PC-9 (cell line): Measurements from ENCODE around the gene EXOC4. TPM values are rescaled to one million over a fixed set of nuclear protein-coding genes. Genes with fewer than 3 reads are reported as not detected.

Source experiments
- BruUV-seq: library from RNA; stranded (reverse); fragments of 400-500 nt; replicated peaks from 2 replicates; lab custom pipeline; 2021; lab: Mats Ljungman, UMichigan
- CTCF ChIA-PET: fragments of 300-600 bp; sonication (Branson Sonifier 250); formaldehyde crosslinking; loops from one replicate; lab custom pipeline; 2022; ENCODE audit warnings: antibody characterized with exemption; lab: Charles Lee
- POLR2A ChIA-PET: fragments of 300-600 bp; sonication (Branson Sonifier 250); formaldehyde crosslinking; loops from one replicate; lab custom pipeline; 2022; ENCODE audit warnings: antibody characterized with exemption; ENCODE audit not compliant: unreplicated experiment; lab: Charles Lee
- DNase-seq, 2 experiments: peaks; one replicate each; pipeline versions ENCODE4 v3.0.0 to v3.0.0-alpha.2; 2015 to 2022; ENCODE audit warnings: mixed read lengths in 1 of 2
- H2AFZ ChIP-seq: fragments of 200-600 bp; sonication (generic); 2 replicates; pipeline ENCODE4 v1.8.1; 2017; ENCODE audit warnings: antibody characterized with exemption
- H3F3A ChIP-seq: fragments of 200-600 bp; sonication (generic); 2 replicates; pipeline ENCODE4 v1.8.1; 2017; ENCODE audit warnings: antibody characterized with exemption, mild to moderate bottlenecking, low read depth; ENCODE audit not compliant: insufficient read depth
- H3K27ac ChIP-seq: fragments of 200-600 bp; sonication (generic); 2 replicates; pipeline ENCODE4 v1.6.1; 2016; ENCODE audit warnings: mixed run types
- H3K27me3 ChIP-seq: fragments of 200-600 bp; sonication (generic); 2 replicates; pipeline ENCODE4 v1.6.1; 2016; ENCODE audit warnings: low read depth, mixed run types; ENCODE audit not compliant: insufficient read depth
- H3K36me3 ChIP-seq: fragments of 200-600 bp; sonication (generic); 2 replicates; pipeline ENCODE4 v1.6.1; 2016; ENCODE audit warnings: low read depth, mixed run types
- H3K4me1 ChIP-seq: fragments of 200-600 bp; sonication (generic); replicated peaks from 2 replicates; pipeline ENCODE4 v1.6.1; 2016; ENCODE audit warnings: mixed run types; ENCODE audit not compliant: insufficient read depth
- H3K4me2 ChIP-seq: fragments of 200-600 bp; sonication (generic); 2 replicates; pipeline ENCODE4 v1.6.1; 2017; ENCODE audit warnings: mixed run types
- H3K4me3 ChIP-seq: fragments of 200-600 bp; sonication (generic); 2 replicates; pipeline ENCODE4 v1.6.1; 2016; ENCODE audit warnings: mixed run types
- H3K79me2 ChIP-seq: fragments of 200-600 bp; sonication (generic); 2 replicates; pipeline ENCODE4 v1.6.1; 2017; ENCODE audit warnings: low read depth, mixed run types
- H3K9me2 ChIP-seq: fragments of 200-600 bp; sonication (generic); 2 replicates; pipeline ENCODE4 v1.8.1; 2017; ENCODE audit warnings: mild to moderate bottlenecking; ENCODE audit not compliant: insufficient read depth
- H3K9me3 ChIP-seq: fragments of 200-600 bp; sonication (generic); 2 replicates; pipeline ENCODE4 v1.8.1; 2016; ENCODE audit warnings: low read depth; ENCODE audit not compliant: insufficient read depth
- H4K20me1 ChIP-seq: fragments of 200-600 bp; sonication (generic); 2 replicates; pipeline ENCODE4 v1.8.1; 2017; ENCODE audit not compliant: insufficient read depth
- CTCF ChIP-seq: fragments of 200-600 bp; sonication (generic); conservative IDR thresholded peaks from 2 replicates; pipeline ENCODE4 v1.6.1; 2017; ENCODE audit warnings: mixed run types, antibody characterized with exemption, mild to moderate bottlenecking, moderate library complexity
- EZH2 ChIP-seq: fragments of 200-600 bp; sonication (generic); IDR thresholded peaks from 2 replicates; pipeline ENCODE4 v1.8.0; 2017; ENCODE audit warnings: antibody characterized with exemption, low read depth
- intact Hi-C: fragments of 100-400 bp; cut with micrococcal nuclease; formaldehyde crosslinking; loops from one replicate; pipeline ENCODE4 v1.10.0; 2022; ENCODE audit not compliant: unreplicated experiment
- total RNA-seq: library from RNA; stranded (reverse); gene quantifications from 2 replicates; pipeline ENCODE4 v1.2.3, GENCODE V29; 2021

Gene EXOC4
- total RNA-seq, 1 experiment from 2014 or later = 101 TPM

GRCh38 chr7:133556553-133556952, 303.7 kb downstream of the EXOC4 start:
- Histone ChIP-seq H3K9me2 (no peaks in the 10 kb centered on the region), H3K36me3 (no peaks in the 10 kb centered on the region), H3K27me3 (no peaks in the 10 kb centered on the region), H3K79me2 (no peaks in the 10 kb centered on the region), H3K27ac (no peak overlapping the region), H3K4me1 (no peaks in the 10 kb centered on the region), H3K4me3 (no peak overlapping the region), H2AFZ (no peak overlapping the region), H3K9me3 (no peaks in the 10 kb centered on the region), H4K20me1 (no peaks in the 10 kb centered on the region), H3K4me2 (no peak overlapping the region), H3F3A (no peaks in the 10 kb centered on the region)
- CTCF ChIA-PET = no interaction called here
- POLR2A ChIA-PET = no interaction called here
- intact Hi-C loops = no loop called here
- TF ChIP-seq CTCF (no peak), EZH2 (no peak)
- no TSS peak for BruUV-seq
- DNase-seq = no peak

- Histone ChIP-seq H3K9me3 (no peaks in the 10 kb centered on the region), H3K27me3 (no peaks in the 10 kb centered on the region), H2AFZ (no peak overlapping the region), H3K79me2 (no peaks in the 10 kb centered on the region), H4K20me1 (no peaks in the 10 kb centered on the region), H3K4me2 (no peak overlapping the region), H3K36me3 (no peaks in the 10 kb centered on the region), H3K4me1 (no peaks in the 10 kb centered on the region), H3K27ac (no peak overlapping the region), H3K9me2 (no peaks in the 10 kb centered on the region), H3F3A (no peaks in the 10 kb centered on the region), H3K4me3 (no peak overlapping the region)
- TF ChIP-seq EZH2 (no peak), CTCF (no peak)
- ChIA-PET POLR2A (no interaction called here), CTCF (no interaction called here)
- intact Hi-C loops = no loop called here
- DNase-seq = no peak
- no TSS peak for BruUV-seq
These were observed 308.0 kb downstream of the EXOC4 start for GRCh38 chr7:133560900-133561299.

- no peaks in the 10 kb centered on the region for H3K9me2 ChIP-seq
- no peaks in the 10 kb centered on the region for H3K36me3 ChIP-seq
- BruUV-seq = no TSS peak
- no peak for DNase-seq
- no peaks in the 10 kb centered on the region for H3K9me3 ChIP-seq
- H3K79me2 ChIP-seq = no peaks in the 10 kb centered on the region
- no peaks in the 10 kb centered on the region for H4K20me1 ChIP-seq
- H2AFZ ChIP-seq = no peak overlapping the region
- TF ChIP-seq CTCF (no peak), EZH2 (no peak)
- intact Hi-C loops = no loop called here
- H3K27ac ChIP-seq = no peak overlapping the region
- H3K27me3 ChIP-seq = no peaks in the 10 kb centered on the region
- no peak overlapping the region for H3K4me2 ChIP-seq
- CTCF ChIA-PET = no interaction called here
- no peak overlapping the region for H3K4me3 ChIP-seq
- POLR2A ChIA-PET = interaction anchor here (0.6 kb wide), 1 partner anchor 21 kb away, joined by 3 read pairs; no protein-coding TSS in a partner anchor
- H3K4me1 ChIP-seq = no peaks in the 10 kb centered on the region
- no peaks in the 10 kb centered on the region for H3F3A ChIP-seq
These were observed 308.5 kb downstream of the EXOC4 start for GRCh38 chr7:133561396-133561795.
